ENCODE results near the gene CRELD1. TPM values are rescaled to one million over a fixed set of nuclear protein-coding genes. Genes with fewer than 3 reads are reported as not detected.

CRELD1 gene
- total and polyA plus RNA-seq, 2 experiments from 2014 or later, result 43.9 to 82.9 TPM

DNA sequence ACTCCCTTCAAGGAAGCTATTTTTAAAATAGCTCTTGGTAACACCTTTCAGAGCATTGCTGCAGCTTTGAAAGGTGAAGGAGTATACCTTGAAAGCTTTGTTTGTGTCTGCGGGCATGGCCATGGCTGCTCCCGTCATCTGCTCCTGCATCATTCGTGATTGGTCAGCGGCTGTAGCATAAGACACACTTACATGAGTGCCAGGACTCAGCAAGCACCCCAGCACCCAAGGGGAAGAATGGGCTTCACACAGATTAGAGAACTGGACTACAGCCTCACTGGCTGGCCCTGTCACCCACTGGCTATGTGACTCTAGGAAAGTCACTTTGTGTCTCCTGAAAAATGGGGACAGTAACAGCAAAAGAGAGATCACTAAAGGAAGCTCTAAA lies 36.0 kb downstream of the CRELD1 start:
- H3K4me3 ChIP-seq, result no peak overlapping the region
- TF ChIP-seq EZH2phosphoT487 (IDR thresholded peaks at IDR 0.05; ENCODE audit: low read depth, severe bottlenecking, unreplicated experiment) (no peak), EZH2 (IDR thresholded peaks at IDR 0.05; ENCODE audit: borderline replicate concordance) (no peak)
- TF ChIP-seq, protein P1, sequence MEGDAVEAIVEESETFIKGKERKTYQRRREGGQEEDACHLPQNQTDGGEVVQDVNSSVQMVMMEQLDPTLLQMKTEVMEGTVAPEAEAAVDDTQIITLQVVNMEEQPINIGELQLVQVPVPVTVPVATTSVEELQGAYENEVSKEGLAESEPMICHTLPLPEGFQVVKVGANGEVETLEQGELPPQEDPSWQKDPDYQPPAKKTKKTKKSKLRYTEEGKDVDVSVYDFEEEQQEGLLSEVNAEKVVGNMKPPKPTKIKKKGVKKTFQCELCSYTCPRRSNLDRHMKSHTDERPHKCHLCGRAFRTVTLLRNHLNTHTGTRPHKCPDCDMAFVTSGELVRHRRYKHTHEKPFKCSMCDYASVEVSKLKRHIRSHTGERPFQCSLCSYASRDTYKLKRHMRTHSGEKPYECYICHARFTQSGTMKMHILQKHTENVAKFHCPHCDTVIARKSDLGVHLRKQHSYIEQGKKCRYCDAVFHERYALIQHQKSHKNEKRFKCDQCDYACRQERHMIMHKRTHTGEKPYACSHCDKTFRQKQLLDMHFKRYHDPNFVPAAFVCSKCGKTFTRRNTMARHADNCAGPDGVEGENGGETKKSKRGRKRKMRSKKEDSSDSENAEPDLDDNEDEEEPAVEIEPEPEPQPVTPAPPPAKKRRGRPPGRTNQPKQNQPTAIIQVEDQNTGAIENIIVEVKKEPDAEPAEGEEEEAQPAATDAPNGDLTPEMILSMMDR (IDR thresholded peaks at IDR 0.05; ENCODE audit: poor library complexity), result no peak
- no peaks in the 10 kb centered on the region for H4K20me1 ChIP-seq (ENCODE audit: insufficient read depth, poor library complexity, severe bottlenecking)
- no peaks in the 10 kb centered on the region for H3K36me3 ChIP-seq (replicated peaks; ENCODE audit: insufficient read depth, low read depth)
- H3K4me2 ChIP-seq, result no peak overlapping the region
- no peaks in the 10 kb centered on the region for H3K79me2 ChIP-seq
- 99% methylated on average over 4 of the region's 4 CpGs for WGBS (ENCODE audit: low lambda C conversion rate, missing lambda C conversion rate)
- no peak overlapping the region for H3K27ac ChIP-seq
- H3K4me1 ChIP-seq (ENCODE audit: insufficient read depth), result no peaks in the 10 kb centered on the region
- no peaks in the 10 kb centered on the region for H3K9me2 ChIP-seq (replicated peaks; ENCODE audit: insufficient read depth)
- no peak for DNase-seq (ENCODE audit: low spot score)
- no peaks in the 10 kb centered on the region for H3K27me3 ChIP-seq
- H3K9me3 ChIP-seq (ENCODE audit: low read depth), result no peaks in the 10 kb centered on the region
- no peak overlapping the region for H2AFZ ChIP-seq

DNA sequence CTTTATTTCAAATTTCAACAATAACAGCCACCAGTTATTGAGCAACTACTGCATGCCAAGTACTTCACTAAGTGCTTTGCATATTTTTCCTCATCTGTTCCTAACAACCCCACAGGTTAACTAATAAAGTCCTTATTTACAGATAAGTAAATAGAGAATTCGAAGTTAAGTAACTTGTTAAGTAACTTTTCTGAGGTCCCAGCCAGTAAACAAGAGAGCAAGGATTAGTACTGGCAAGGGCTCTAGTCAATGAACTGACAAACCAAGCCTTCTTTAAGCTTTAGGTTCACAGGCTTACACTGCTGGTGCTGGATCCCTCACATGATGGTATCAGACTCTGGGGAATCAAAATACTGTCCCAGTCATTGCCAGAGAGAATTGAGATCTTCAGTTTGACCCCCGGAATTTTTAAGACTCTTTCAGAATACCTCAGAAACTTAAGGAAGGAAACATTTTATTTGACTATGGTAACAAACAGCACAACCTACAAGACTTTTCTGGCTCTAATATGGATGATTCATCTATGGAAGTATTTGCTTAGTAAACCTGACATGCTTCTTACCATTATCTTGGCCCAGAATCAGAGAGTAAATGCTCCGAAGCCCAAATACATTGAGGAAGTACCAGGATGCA lies 36.5 kb downstream of the CRELD1 start:
- WGBS (ENCODE audit: low lambda C conversion rate, missing lambda C conversion rate), result 88% methylated on average over 3 of the region's 3 CpGs
- TF ChIP-seq, protein P1 (IDR thresholded peaks at IDR 0.05; ENCODE audit: poor library complexity), result no peak
- TF ChIP-seq EZH2 (IDR thresholded peaks at IDR 0.05; ENCODE audit: borderline replicate concordance) (no peak), EZH2phosphoT487 (IDR thresholded peaks at IDR 0.05; ENCODE audit: low read depth, severe bottlenecking, unreplicated experiment) (no peak)
- Histone ChIP-seq H3K4me3 (no peak overlapping the region), H3K27me3 (no peaks in the 10 kb centered on the region), H3K4me2 (no peak overlapping the region), H3K9me2 (replicated peaks; ENCODE audit: insufficient read depth) (no peaks in the 10 kb centered on the region), H3K36me3 (replicated peaks; ENCODE audit: insufficient read depth, low read depth) (no peaks in the 10 kb centered on the region), H2AFZ (no peak overlapping the region), H3K4me1 (ENCODE audit: insufficient read depth) (no peaks in the 10 kb centered on the region), H3K27ac (no peak overlapping the region), H3K79me2 (no peaks in the 10 kb centered on the region), H3K9me3 (ENCODE audit: low read depth) (no peaks in the 10 kb centered on the region), H4K20me1 (ENCODE audit: insufficient read depth, poor library complexity, severe bottlenecking) (no peaks in the 10 kb centered on the region)
- no peak for DNase-seq (ENCODE audit: low spot score)

DNA sequence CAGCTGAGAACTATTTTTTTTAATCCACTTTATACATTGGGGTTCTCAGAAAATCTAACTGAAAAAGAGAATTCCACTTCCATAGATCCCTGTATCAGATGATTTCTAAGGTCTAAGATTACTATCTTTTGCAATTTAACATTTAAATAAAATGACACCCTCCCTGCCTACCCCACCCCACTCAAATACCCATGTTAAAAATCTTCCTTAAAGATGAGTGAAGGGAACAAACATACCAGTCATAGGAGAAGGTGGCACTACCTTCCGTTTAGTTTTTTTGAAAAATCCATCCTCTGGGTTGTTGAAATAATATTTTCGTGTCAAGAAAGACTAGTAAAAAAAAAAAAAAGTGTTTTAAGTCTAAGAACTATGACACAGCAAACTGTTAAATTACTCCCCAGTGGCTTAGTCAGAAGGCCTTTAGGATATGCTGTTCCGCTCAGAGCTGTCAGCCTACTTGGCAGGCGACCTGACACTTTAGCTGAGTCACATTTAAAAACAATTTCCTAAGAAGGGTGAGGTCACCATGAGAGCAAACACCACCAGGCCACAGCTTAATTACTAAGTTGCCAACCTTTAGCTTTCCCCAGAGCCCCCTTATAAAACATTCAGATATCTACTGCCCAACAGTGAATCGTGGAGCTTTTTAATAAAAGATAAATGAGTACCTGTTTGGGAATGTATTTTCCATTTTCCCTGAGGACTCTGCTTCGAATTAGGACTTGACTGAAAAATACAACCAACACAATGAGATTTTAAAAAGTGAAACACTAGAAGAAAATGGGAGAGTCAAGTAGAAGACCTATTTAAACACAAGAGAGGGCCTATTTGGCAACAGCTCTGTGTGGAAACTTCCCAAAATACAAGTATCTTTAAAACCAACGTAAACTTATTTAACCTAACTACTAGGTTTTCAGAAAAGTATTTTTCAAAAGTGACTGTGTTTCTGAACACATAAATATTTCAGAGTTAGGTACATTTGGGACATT lies 43.4 kb downstream of the CRELD1 start:
- Histone ChIP-seq H3K9me3 (ENCODE audit: low read depth) (no peaks in the 10 kb centered on the region), H3K27ac (peak overlapping the region; percentile 80), H3K36me3 (replicated peaks; ENCODE audit: insufficient read depth, low read depth) (no peaks in the 10 kb centered on the region), H3K27me3 (no peaks in the 10 kb centered on the region), H3K4me1 (ENCODE audit: insufficient read depth) (peaks cover 5% of the 10 kb centered on the region), H3K9me2 (replicated peaks; ENCODE audit: insufficient read depth) (no peaks in the 10 kb centered on the region), H4K20me1 (ENCODE audit: insufficient read depth, poor library complexity, severe bottlenecking) (no peaks in the 10 kb centered on the region), H3K79me2 (peaks cover 15% of the 10 kb centered on the region), H2AFZ (no peak overlapping the region), H3K4me3 (no peak overlapping the region), H3K4me2 (no peak overlapping the region)
- TF ChIP-seq EZH2 (IDR thresholded peaks at IDR 0.05; ENCODE audit: borderline replicate concordance), result no peak
- no peak for TF ChIP-seq EZH2phosphoT487 (IDR thresholded peaks at IDR 0.05; ENCODE audit: low read depth, severe bottlenecking, unreplicated experiment)
- TF ChIP-seq, protein P1 (IDR thresholded peaks at IDR 0.05; ENCODE audit: poor library complexity), result no peak
- peak; percentile 84 for DNase-seq (ENCODE audit: low spot score)
- WGBS (ENCODE audit: low lambda C conversion rate, missing lambda C conversion rate), result 78% methylated on average over 7 of the region's 7 CpGs

All from hepatocyte (in vitro differentiated cells).